Measurements from ENCODE around the gene BGN.

DNA sequence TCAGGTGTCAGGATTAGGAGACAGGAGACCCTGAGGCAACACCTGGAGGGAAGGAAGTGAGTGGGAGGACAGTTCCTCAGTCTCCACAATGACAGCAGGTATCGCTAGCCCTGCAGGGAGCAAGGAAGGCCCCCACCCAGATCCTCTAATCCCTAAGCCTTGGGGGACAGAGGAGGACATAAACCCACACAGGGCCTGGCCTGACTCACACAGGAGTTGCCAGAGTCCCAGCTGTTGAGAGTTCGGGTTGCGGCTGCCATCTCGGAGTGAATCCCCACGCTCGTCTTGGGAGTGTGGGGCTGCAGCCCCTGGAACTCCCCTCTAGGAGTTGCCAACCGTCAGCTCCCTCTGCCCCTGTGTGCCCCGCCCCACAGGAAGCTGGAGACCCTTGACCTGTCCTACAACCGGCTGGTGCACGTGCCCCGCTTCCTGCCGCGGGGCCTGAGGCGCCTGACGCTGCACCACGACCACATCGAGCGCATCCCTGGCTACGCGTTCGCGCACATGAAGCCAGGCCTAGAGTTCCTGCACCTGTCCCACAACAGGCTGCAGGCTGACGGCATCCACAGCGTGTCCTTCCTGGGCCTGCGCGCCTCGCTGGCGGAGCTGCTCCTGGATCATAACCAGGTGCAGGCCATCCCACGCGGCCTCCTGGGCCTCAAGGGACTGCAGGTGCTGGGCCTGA, 9.2 kb upstream of the BGN start:
- no peak for TF ChIP-seq TAF1 (IDR thresholded peaks at IDR 0.05; ENCODE audit: low read depth)
- TF ChIP-seq, protein P1, sequence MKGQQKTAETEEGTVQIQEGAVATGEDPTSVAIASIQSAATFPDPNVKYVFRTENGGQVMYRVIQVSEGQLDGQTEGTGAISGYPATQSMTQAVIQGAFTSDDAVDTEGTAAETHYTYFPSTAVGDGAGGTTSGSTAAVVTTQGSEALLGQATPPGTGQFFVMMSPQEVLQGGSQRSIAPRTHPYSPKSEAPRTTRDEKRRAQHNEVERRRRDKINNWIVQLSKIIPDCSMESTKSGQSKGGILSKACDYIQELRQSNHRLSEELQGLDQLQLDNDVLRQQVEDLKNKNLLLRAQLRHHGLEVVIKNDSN (IDR thresholded peaks at IDR 0.05) = no peak
- no peak for TF ChIP-seq RAD21 (IDR thresholded peaks at IDR 0.05; ENCODE audit: low read depth)
- TF ChIP-seq FOXM1 (IDR thresholded peaks at IDR 0.05; ENCODE audit: borderline replicate concordance, low read depth) = no peak
- no peak for TF ChIP-seq EP300 (IDR thresholded peaks at IDR 0.05; ENCODE audit: borderline replicate concordance)
- no peak for TF ChIP-seq EGR1 (IDR thresholded peaks at IDR 0.05)
- TF ChIP-seq NFIC (IDR thresholded peaks at IDR 0.05) = no peak
- TF ChIP-seq, protein P2, sequence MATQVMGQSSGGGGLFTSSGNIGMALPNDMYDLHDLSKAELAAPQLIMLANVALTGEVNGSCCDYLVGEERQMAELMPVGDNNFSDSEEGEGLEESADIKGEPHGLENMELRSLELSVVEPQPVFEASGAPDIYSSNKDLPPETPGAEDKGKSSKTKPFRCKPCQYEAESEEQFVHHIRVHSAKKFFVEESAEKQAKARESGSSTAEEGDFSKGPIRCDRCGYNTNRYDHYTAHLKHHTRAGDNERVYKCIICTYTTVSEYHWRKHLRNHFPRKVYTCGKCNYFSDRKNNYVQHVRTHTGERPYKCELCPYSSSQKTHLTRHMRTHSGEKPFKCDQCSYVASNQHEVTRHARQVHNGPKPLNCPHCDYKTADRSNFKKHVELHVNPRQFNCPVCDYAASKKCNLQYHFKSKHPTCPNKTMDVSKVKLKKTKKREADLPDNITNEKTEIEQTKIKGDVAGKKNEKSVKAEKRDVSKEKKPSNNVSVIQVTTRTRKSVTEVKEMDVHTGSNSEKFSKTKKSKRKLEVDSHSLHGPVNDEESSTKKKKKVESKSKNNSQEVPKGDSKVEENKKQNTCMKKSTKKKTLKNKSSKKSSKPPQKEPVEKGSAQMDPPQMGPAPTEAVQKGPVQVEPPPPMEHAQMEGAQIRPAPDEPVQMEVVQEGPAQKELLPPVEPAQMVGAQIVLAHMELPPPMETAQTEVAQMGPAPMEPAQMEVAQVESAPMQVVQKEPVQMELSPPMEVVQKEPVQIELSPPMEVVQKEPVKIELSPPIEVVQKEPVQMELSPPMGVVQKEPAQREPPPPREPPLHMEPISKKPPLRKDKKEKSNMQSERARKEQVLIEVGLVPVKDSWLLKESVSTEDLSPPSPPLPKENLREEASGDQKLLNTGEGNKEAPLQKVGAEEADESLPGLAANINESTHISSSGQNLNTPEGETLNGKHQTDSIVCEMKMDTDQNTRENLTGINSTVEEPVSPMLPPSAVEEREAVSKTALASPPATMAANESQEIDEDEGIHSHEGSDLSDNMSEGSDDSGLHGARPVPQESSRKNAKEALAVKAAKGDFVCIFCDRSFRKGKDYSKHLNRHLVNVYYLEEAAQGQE (IDR thresholded peaks at IDR 0.05; ENCODE audit: low read depth) = no peak
- TF ChIP-seq, protein P3, sequence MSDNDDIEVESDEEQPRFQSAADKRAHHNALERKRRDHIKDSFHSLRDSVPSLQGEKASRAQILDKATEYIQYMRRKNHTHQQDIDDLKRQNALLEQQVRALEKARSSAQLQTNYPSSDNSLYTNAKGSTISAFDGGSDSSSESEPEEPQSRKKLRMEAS (IDR thresholded peaks at IDR 0.05) = no peak
- TF ChIP-seq TEAD4 (IDR thresholded peaks at IDR 0.05) = no peak
- TF ChIP-seq YY1 (IDR thresholded peaks at IDR 0.05; ENCODE audit: low read depth) = no peak
- no peak for TF ChIP-seq CREB1 (IDR thresholded peaks at IDR 0.05; ENCODE audit: low read depth)
- no peak for TF ChIP-seq CEBPB (IDR thresholded peaks at IDR 0.05)

Data from Ishikawa (cell line).